HepG2 (cell line): ENCODE results near the gene ZMPSTE24. TPM values are rescaled to one million over a fixed set of nuclear protein-coding genes. Genes with fewer than 3 reads are reported as not detected.

Experiments used
- ATAC-seq: fragments of 200-7000 bp; cut with Tn5 transposase; 3 replicates; pipeline ENCODE4 v1.9.1; 2020; ENCODE audit warnings: mild to moderate bottlenecking, moderate library complexity
- BruUV-seq: library from RNA; stranded (reverse); fragments of 400-500 nt; replicated peaks from 2 replicates; lab custom pipeline; 2021; lab: Mats Ljungman, UMichigan
- CTCF ChIA-PET: fragments of 300-600 bp; formaldehyde crosslinking; extraction: SDS; loops from one replicate; lab custom pipeline; 2021; ENCODE audit warnings: low total read pairs, inconsistent platforms, low intra/inter-chr PET ratio; lab: Yijun Ruan, JAX
- POLR2A ChIA-PET: fragments of 350-600 bp; sonication (Branson Sonifier 250); formaldehyde crosslinking; loops from one replicate; lab custom pipeline; 2020; ENCODE audit warnings: antibody characterized with exemption, inconsistent platforms; lab: Yijun Ruan, JAX
- DNase-seq: peaks from one replicate; pipeline ENCODE4 v3.0.0-alpha.2; 2015; ENCODE audit warnings: low spot score
- FAIRE-seq: peaks from 3 replicates; lab custom pipeline; 2011; peaks lifted over from hg19 to GRCh38; lab: Jason Lieb, UNC
- H2AFZ ChIP-seq: one replicate; pipeline ENCODE4 v1.6.1; 2011; ENCODE audit warnings: low read length, inconsistent platforms
- H3K27ac ChIP-seq: fragments of 300-600 bp; 3 replicates; pipeline ENCODE4 v1.8.0; 2011; ENCODE audit warnings: mixed run types, mild to moderate bottlenecking, mixed read lengths, low read length, inconsistent platforms; ENCODE audit not compliant: insufficient read depth; ENCODE audit errors: extremely low read length
- H3K27me3 ChIP-seq, 2 experiments: fragments of 200-600 bp in 1 of 2; 2 replicates in 1 of 2; 3 replicates in 1 of 2; pipeline versions ENCODE4 v1.6.0 to v1.8.0; 2011; ENCODE audit warnings: low read length in 2 of 2, mild to moderate bottlenecking in 2 of 2, moderate library complexity in 2 of 2, inconsistent platforms in 1 of 2; ENCODE audit not compliant: insufficient read depth in 2 of 2, control insufficient read depth in 1 of 2
- H3K36me3 ChIP-seq, 2 experiments: fragments of 200-600 bp in 1 of 2; replicated peaks in 1 of 2; 2 replicates in 1 of 2; 3 replicates in 1 of 2; pipeline versions ENCODE4 v1.5.1 to v1.8.0; 2011; ENCODE audit warnings: low read length in 2 of 2, inconsistent platforms in 1 of 2; ENCODE audit not compliant: insufficient read depth in 2 of 2, control insufficient read depth in 1 of 2
- H3K4me1 ChIP-seq: 2 replicates; pipeline ENCODE4 v1.5.1; 2012; ENCODE audit warnings: low read length, inconsistent platforms; ENCODE audit not compliant: insufficient read depth
- H3K4me2 ChIP-seq: 2 replicates; pipeline ENCODE4 v1.6.0; 2011; ENCODE audit warnings: low read depth, low read length, inconsistent platforms
- H3K4me3 ChIP-seq, 3 experiments: fragments of 200-600 bp in 1 of 3; sonication (generic), shearing (Covaris generic) in 1 of 3; replicated peaks in 1 of 3; 2 replicates each; pipeline ENCODE4 v1.5.1; 2011 to 2016; ENCODE audit warnings: low read length in 3 of 3, inconsistent platforms in 2 of 3, low read depth in 2 of 3, mild to moderate bottlenecking in 2 of 3, control low read depth in 1 of 3, mixed read lengths in 1 of 3; ENCODE audit not compliant: insufficient read depth in 1 of 3
- H3K79me2 ChIP-seq: one replicate; pipeline ENCODE4 v1.6.1; 2011; ENCODE audit warnings: low read length, inconsistent platforms; ENCODE audit not compliant: insufficient read depth
- H3K9ac ChIP-seq: 2 replicates; pipeline ENCODE4 v1.6.0; 2011; ENCODE audit warnings: mild to moderate bottlenecking, low read depth, low read length, inconsistent platforms; ENCODE audit not compliant: insufficient read depth
- H3K9me3 ChIP-seq: 2 replicates; pipeline ENCODE4 v1.5.1; 2012; ENCODE audit warnings: mild to moderate bottlenecking, low read length
- H4K20me1 ChIP-seq: 2 replicates; pipeline ENCODE4 v1.6.0; 2011; ENCODE audit warnings: inconsistent platforms, mild to moderate bottlenecking, low read length, moderate library complexity; ENCODE audit not compliant: insufficient read depth
- HNRNPL ChIP-seq: fragments of 200-400 bp; formaldehyde crosslinking; IDR thresholded peaks from 2 replicates; pipeline ENCODE4 v1.6.1; 2017; ENCODE audit warnings: mild to moderate bottlenecking, low read depth, low read length
- IRF2 ChIP-seq: IDR thresholded peaks from 2 replicates; pipeline ENCODE4 v1.6.1; 2018; ENCODE audit warnings: missing genetic modification reagents, missing compliant biosample characterization
- KLF15 ChIP-seq: sonication (generic); formaldehyde crosslinking; IDR thresholded peaks from 2 replicates; pipeline ENCODE4 v1.8.1; 2023; ENCODE audit warnings: borderline replicate concordance, mild to moderate bottlenecking, inconsistent platforms, missing genetic modification reagents, mixed read lengths
- MAZ ChIP-seq, 2 experiments: sonication (generic) in 1 of 2; formaldehyde crosslinking in 1 of 2; IDR thresholded peaks; 2 replicates each; pipeline versions ENCODE4 v1.5.0 to v1.6.1; 2012 to 2020; ENCODE audit warnings: low read depth in 2 of 2, mild to moderate bottlenecking in 2 of 2, borderline replicate concordance in 1 of 2, improper control_type of control experiment in 1 of 2, low read length in 1 of 2, missing genetic modification reagents in 1 of 2, moderate library complexity in 1 of 2
- NR2C2 ChIP-seq: sonication (generic); formaldehyde crosslinking; IDR thresholded peaks from 2 replicates; pipeline ENCODE4 v1.4.0; 2020; ENCODE audit warnings: missing genetic modification reagents, mild to moderate bottlenecking, moderate library complexity, borderline replicate concordance
- SPEN ChIP-seq: sonication (generic); formaldehyde crosslinking; IDR thresholded peaks from 2 replicates; pipeline ENCODE4 v1.5.1; 2020; ENCODE audit warnings: low read depth, mild to moderate bottlenecking, missing genetic modification reagents
- TEAD2 ChIP-seq: sonication (generic); formaldehyde crosslinking; IDR thresholded peaks from 2 replicates; pipeline ENCODE4 v1.9.0; 2021; ENCODE audit warnings: missing genetic modification reagents
- U2AF1 ChIP-seq: fragments of 200-400 bp; formaldehyde crosslinking; optimal IDR thresholded peaks from 2 replicates; pipeline ENCODE3; 2017; ENCODE audit warnings: mild to moderate bottlenecking, low read depth, low read length
- ZBTB34 ChIP-seq: sonication (generic); formaldehyde crosslinking; IDR thresholded peaks from 2 replicates; pipeline ENCODE4 v1.8.0; 2022; ENCODE audit warnings: mild to moderate bottlenecking, missing genetic modification reagents
- ZFY ChIP-seq: sonication (generic); formaldehyde crosslinking; IDR thresholded peaks from 2 replicates; pipeline ENCODE4 v1.4.0; 2020; ENCODE audit warnings: missing genetic modification reagents
- ZNF280B ChIP-seq: sonication (generic); formaldehyde crosslinking; IDR thresholded peaks from 2 replicates; pipeline ENCODE4 v1.5.0; 2020; ENCODE audit warnings: missing genetic modification reagents, mild to moderate bottlenecking, borderline replicate concordance
- ZNF343 ChIP-seq: sonication (generic); formaldehyde crosslinking; IDR thresholded peaks from 2 replicates; pipeline ENCODE4 v1.4.0; 2020; ENCODE audit warnings: mild to moderate bottlenecking, missing genetic modification reagents
- ZNF703 ChIP-seq: sonication (generic); formaldehyde crosslinking; IDR thresholded peaks from 2 replicates; pipeline ENCODE4 v1.5.1; 2020; ENCODE audit warnings: missing genetic modification reagents, mild to moderate bottlenecking, moderate library complexity, borderline replicate concordance
- WGBS: methylation state at CpG from one replicate; pipeline ENCODE4 v1.1.6; 2017; ENCODE audit warnings: low lambda C conversion rate; 5-methylcytosine and 5-hydroxymethylcytosine counted together
- in situ Hi-C: cut with HindIII; loops from 2 replicates; pipeline ENCODE4 v1.10.0; 2017; ENCODE audit warnings: low pct_unique_long_range_greater_than_20kb; ENCODE audit not compliant: extremely low pct_ligation_motif_present
- intact Hi-C: fragments of 100-400 bp; cut with micrococcal nuclease; formaldehyde crosslinking; loops from one replicate; pipeline ENCODE4 v1.10.0; 2022; ENCODE audit not compliant: unreplicated experiment
- polyA plus RNA-seq, 8 experiments: library from polyadenylated mRNA; depleted of rRNA in 3 of 8; stranded (reverse) in 7 of 8; unstranded in 1 of 8; fragments of >200 nt; fragmentation: Illumina TruSeq in 4 of 8; extraction: Trizol in 4 of 8; gene quantifications; 2 replicates each; pipeline versions ENCODE4 v1.2.1 to v1.2.3, GENCODE V29; 2011 to 2016; ENCODE audit warnings: low read depth in 4 of 8, missing spikeins in 1 of 8, mixed read lengths in 1 of 8; ENCODE audit not compliant: insufficient read depth in 1 of 8
- total RNA-seq, 5 experiments: library from RNA; depleted of rRNA; stranded (reverse); fragments of >200 nt; fragmentation: Illumina TruSeq; extraction: Trizol; gene quantifications; 2 replicates each; pipeline ENCODE4 v1.2.3, GENCODE V29; 2016; ENCODE audit warnings: low read depth in 1 of 5
- TF ChIP-seq, protein P1 (sequence below): sonication (generic); formaldehyde crosslinking; IDR thresholded peaks from 2 replicates; pipeline ENCODE4 v1.4.0; 2020; ENCODE audit warnings: missing genetic modification reagents, mild to moderate bottlenecking, borderline replicate concordance

Gene ZMPSTE24
- total and polyA plus RNA-seq, 2 of the 13 experiments (the other 11 are each of a cell fraction or from before 2014, with no cell fraction given), result 13.6 to 60.2 TPM

DNA sequence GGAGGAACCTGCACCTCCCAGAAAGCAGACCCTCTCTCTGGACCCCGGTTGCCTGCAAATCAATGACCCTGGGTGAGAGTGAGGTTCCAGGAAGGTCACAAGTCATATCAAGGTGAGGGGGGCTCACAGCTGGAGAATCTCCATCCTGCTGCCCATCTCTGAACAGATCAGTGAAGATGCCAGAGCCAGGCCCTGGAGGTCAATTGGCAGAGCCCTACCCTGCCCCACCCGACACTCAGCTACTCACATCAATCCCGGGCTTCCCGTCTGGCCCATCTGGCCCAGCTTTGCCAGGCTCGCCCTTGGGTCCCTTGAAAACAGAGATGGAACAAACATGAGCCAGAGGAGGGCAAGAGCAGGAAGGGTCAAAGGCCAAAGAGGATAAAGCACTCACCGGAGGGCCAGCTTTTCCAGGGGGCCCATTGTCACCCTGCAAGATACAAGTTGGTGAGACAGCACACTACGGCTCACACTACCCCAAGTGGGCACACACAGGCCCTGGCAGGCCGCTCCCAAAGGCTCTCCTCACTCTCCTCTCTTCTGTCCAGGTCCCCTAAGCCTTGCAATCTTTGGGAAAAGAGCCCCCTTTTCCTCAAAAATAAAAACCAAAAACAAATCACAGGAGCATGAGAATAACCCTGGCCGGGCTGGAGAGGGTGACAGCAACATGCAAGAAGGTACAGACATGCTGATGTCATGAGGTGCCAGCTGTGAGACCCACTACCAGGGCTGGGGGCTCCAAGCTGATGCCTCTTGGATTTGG, 56.1 kb downstream of the ZMPSTE24 start:
- POLR2A ChIA-PET, result interaction anchor here (0.7 to 4.6 kb wide), 15 partner anchors 9 to 158 kb away, joined by 3 to 23 read pairs (median 4); partner anchors contain the start of genes SMAP2, TMCO2, ZFP69B and ZMPSTE24
- in situ Hi-C loops, result no loop called here
- no peaks in the 10 kb centered on the region for H4K20me1 ChIP-seq
- TF ChIP-seq ZBTB34 (CRISPR knock-in tag) (no peak), U2AF1 (no peak), MAZ (IDR thresholded peaks at IDR 0.05; ENCODE audit: borderline replicate concordance, low read depth, low read length) (no peak), MAZ (CRISPR knock-in tag; IDR thresholded peaks at IDR 0.05; ENCODE audit: low read depth) (no peak), SPEN (CRISPR knock-in tag) (no peak), KLF15 (CRISPR knock-in tag) (no peak), ZNF343 (CRISPR knock-in tag) (no peak), IRF2 (CRISPR knock-in tag) (no peak), TEAD2 (CRISPR knock-in tag) (no peak), ZFY (CRISPR knock-in tag) (no peak), NR2C2 (peak; percentile 51; the same call in 1 of the 2 replicates), HNRNPL (no peak), ZNF280B (CRISPR knock-in tag) (no peak), ZNF703 (CRISPR knock-in tag) (no peak)
- TF ChIP-seq, protein P1, sequence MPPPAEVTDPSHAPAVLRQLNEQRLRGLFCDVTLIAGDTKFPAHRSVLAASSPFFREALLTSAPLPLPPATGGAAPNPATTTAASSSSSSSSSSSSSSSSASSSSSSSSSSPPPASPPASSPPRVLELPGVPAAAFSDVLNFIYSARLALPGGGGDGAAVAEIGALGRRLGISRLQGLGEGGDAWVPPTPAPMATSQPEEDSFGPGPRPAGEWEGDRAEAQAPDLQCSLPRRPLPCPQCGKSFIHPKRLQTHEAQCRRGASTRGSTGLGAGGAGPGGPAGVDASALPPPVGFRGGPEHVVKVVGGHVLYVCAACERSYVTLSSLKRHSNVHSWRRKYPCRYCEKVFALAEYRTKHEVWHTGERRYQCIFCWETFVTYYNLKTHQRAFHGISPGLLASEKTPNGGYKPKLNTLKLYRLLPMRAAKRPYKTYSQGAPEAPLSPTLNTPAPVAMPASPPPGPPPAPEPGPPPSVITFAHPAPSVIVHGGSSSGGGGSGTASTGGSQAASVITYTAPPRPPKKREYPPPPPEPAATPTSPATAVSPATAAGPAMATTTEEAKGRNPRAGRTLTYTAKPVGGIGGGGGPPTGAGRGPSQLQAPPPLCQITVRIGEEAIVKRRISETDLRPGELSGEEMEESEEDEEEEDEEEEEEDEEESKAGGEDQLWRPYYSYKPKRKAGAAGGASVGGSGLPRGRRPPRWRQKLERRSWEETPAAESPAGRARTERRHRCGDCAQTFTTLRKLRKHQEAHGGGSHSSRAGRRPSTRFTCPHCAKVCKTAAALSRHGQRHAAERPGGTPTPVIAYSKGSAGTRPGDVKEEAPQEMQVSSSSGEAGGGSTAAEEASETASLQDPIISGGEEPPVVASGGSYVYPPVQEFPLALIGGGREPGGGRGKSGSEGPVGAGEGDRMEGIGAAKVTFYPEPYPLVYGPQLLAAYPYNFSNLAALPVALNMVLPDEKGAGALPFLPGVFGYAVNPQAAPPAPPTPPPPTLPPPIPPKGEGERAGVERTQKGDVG (CRISPR knock-in tag), result no peak

More for the DNA sequence above, 56.1 kb downstream of the ZMPSTE24 start:
- peak overlapping the region; percentile 82 for H3K27ac ChIP-seq
- no TSS peak for BruUV-seq
- peak overlapping the region; percentile 58 to 93 (median 64); a peak in 5 of 6 replicates for H3K4me3 ChIP-seq
- H3K36me3 ChIP-seq, result no peaks in the 10 kb centered on the region; a peak in 1 of 5 replicates
- FAIRE-seq, result no peak
- peaks cover 0 to 7% of the 10 kb centered on the region in 2 experiments; a peak in 1 of 5 replicates for H3K27me3 ChIP-seq
- 17% methylated on average over 5 of the region's 9 CpGs for WGBS
- H3K79me2 ChIP-seq, result no peaks in the 10 kb centered on the region
- peak; percentile 30 for DNase-seq
- H3K9me3 ChIP-seq, result no peaks in the 10 kb centered on the region
- peak overlapping the region; percentile 74 for H3K9ac ChIP-seq
- intact Hi-C loops, result loop anchor here (10.0 kb wide), 1 partner anchor 59 kb away; the partner anchor contains the start of gene ZMPSTE24
- H3K4me1 ChIP-seq, result peaks cover 47% of the 10 kb centered on the region
- H3K4me2 ChIP-seq, result peak overlapping the region; percentile 96
- CTCF ChIA-PET, result interaction anchor here (1.5 kb wide), 1 partner anchor 91 kb away, joined by 5 read pairs; no protein-coding TSS in a partner anchor
- no peak; the same call in 2 of the 3 replicates for ATAC-seq
- no peak overlapping the region for H2AFZ ChIP-seq
